ENCODE data around the gene ACSS3.
"Not testable (repeated sequence)": the region's sequence is repeated elsewhere in the genome, so short reads cannot be mapped to it uniquely, and the experiment has no call there.

ACSS3 gene

DNA sequence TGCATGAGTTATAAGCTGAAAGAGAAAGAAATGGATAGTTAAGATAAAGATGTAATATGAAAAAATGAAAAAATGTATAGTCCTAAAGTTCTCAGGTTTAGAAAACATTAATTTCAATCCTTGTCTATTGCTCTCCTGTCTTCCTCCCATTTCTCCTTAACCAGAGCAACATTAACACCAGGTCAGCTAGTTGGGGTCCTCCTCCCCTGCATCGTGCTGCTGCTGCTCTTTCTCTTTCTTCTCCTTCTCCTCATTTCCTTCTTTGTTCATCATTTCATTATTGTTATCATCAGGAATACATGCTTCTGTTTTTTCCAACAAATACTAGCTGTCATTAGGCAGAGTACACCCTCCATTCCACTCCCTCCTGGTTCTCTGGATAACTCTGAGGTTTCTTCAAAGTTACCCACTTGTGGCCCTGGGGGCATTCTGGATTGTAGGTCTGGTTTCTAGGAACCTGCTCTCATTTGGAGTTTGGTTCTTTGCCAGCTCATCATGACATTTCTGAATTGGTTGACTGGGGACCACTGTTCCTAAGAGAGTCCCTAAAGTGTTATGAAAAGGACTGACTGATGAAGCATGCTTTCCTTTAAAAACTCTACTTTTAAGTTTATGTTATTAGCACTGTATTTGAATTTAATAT lies 17.0 kb downstream of the ACSS3 start:
- FAIRE-seq, result no peak

GRCh38 chr12:81095501-81096232 lies 17.8 kb downstream of the ACSS3 start:
- FAIRE-seq, result no peak

DNA sequence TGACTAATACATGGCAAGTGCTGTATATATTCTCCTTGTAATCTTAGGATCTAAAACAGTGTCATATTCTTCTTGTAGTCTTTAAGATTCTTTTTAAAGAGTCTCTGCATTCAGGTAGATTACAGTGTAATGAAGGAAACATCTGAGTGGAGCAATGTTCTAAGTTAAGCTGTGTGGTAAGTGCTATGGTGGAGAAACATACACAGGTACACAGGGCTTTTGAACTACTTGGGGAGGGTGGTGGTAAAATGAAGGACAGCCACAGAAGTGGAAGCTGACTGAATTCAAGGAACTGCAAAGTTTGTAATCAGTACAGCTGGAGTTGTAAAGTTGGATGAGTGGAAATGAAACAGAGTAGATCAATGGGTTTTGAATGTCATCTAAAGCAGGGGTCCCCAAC lies 27.8 kb downstream of the ACSS3 start:
- no peak for FAIRE-seq

DNA sequence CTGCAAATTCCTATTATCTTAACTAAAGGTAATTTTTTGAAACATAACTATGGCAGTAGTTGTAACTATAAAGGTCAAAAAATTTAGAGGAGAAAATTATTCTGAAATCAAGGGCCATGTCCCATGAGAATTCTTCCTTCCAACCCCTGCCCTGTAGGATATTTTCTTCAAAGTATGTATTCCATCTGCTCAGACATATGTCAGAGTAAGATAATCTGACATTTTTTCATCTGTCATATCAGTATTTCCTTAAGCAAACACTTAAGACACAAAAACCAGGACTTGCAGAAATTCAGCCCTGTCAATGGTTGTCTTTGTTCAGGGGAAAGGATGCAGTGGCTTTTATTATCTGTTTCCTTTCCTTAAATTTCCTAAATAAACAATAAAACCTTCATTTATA lies 36.3 kb downstream of the ACSS3 start:
- no peak for FAIRE-seq

DNA sequence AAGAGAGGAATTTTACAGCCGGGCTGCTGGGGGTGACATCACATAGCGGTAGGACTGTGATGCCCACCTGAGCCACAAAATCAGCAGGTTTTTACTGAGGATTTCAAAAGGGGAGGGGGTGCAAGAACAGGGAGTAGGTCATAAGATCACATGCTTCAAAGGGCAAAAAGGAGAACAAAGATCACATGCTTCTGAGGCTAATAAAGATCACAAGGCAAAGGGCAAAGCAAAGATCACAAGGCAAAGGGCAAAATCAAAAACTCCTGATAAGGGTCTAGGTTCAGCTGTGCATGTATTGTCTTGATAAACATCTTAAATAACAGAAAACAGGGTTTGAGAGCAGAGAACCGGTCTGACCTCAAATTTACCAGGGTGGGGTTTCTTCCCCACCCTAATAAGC lies 41.2 kb downstream of the ACSS3 start:
- not testable (repeated sequence) for FAIRE-seq

DNA sequence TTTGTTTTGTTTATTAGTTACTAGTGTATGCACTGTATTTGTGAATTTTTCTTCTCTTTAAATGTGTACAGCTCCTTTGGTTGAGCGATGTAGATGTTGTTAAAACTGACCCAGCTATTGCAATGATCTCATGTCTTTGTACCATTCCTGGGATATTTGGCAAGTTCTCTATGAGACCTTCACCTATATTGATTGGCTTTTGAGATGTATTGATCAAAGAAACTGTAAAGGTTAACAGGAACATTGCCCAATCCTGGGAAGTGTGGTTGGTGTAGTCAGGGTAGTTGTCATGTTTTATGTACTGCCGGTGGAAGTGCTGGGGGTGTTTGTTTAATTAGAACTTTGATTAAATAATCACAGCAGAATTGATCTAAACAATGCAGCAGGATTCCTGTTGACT lies 43.1 kb downstream of the ACSS3 start:
- FAIRE-seq, result no peak

DNA sequence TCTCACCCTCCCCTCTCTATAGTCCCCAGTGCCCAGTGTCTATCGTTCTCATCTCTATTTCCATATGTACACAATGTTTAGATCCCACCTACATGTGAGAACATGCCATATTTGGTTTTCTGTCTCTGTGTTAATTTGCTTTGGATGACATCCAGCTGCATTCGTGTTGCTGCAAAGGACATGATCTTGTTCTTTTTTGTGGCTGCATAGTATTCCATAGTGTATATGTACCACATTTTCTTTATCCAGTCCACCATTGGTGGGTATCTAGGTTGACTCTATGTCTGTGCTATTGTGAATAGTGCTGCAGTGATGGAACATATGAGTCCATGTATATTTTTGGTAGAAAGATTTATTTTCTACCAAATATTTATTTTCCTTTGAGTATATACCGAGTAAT lies 45.7 kb downstream of the ACSS3 start:
- FAIRE-seq, result no peak

- FAIRE-seq, result no peak
Observed at GRCh38 chr12:81125691-81126090, 47.8 kb downstream of the ACSS3 start.

DNA sequence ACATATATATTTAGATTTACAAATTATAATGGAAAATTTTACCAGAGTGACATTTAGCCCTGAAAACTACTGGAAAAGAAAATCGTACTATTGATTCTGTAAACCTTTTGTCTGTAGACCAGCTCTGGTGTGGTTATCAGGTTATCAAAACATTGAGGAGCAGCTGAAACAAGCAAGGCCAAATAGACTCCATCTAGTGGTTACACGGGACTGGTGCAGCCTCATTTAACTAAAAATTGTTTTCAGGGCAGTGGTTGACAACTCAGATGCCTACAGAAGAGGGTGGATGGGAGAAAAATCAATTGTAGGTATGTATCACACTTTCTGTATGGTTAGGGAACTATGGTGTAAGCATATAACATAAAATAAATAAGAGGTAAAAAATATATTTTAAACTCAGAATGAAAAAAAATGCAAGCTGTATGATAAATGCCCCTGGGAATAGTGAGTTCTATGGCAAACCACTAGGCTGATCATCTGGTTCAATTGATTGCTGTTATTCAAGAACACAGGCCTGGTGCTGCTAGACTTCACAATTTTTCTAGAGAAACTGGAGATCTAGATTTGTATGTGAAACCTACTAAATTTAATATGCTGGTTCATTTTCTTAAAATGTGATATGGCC lies 51.2 kb downstream of the ACSS3 start:
- FAIRE-seq, result peak; percentile 49

DNA sequence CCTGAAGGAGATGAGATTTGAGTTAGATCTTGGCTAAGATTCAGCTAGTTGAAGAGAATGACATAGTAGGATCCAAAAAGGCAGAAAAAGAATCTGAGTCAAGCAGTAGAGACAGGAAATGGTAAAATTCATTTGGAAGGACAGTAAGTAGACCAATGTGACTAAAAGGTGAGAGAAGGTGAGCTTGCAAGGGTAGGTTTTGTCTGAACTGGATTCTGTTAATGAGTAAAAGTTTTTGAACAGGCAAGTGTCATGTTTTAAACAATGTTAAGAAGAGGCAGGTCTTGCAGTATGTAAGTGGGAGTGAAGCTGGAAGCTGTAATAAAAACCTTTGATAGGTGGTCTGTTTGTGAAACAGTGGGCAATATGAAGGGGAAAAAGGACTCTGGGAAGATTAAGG lies 58.6 kb downstream of the ACSS3 start:
- no peak for FAIRE-seq

DNA sequence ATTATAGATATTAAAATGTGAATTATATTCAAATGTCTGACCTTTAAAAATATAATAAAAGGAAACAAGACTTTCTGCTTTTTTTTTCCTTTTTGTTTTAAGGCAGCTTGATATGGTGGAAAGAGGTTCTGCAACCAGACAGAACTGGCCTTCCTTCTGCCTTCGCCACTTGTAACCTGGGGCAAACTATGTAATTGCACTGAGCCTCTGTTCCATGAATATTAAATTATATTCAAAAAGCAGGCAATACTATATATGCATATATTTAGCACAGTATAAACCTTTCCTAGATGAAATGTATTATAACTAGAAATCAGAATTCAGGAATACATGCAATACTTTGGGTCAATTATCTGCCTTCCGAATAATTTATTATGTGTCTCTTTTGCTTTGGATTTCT lies 59.9 kb downstream of the ACSS3 start:
- FAIRE-seq, result no peak

DNA sequence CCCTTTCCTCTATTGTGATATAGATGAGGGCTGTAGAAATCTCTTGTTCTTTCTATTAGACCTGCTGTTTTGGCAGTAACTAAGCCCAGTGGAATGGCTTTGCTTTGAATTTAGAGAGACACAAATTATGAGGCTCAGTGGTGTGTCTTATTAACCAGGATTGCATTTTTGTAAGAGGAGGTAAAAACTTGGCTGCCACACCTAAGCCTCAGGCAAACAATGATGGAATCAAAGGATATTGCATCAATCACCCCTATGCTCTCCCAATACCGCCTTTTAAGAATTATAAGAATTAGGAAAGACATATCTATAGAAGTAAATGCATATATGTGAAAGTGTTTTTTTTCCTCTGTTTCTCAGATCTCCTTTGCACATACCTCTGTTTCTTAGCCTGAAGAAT lies 63.3 kb downstream of the ACSS3 start:
- FAIRE-seq, result no peak

DNA sequence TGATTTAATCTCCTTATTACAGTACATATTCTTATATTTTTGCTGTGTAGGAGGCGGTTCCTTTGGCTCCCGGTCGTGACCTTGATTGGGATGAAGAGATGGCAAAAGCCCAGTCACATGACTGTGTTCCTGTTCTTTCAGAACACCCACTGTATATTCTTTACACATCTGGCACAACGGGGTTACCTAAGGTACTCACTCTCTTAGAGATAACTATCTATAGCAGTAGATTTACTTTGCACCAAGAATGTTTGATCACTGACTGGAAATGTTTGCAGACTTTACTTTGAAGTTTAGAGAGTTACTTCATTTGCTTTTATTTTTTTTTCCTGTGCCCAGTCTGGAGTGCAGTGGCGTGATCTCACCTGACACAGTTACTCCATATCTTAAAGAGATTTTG lies 65.2 kb downstream of the ACSS3 start:
- no peak for FAIRE-seq

GRCh38 chr12:81146228-81147225 lies 68.6 kb downstream of the ACSS3 start:
- FAIRE-seq, result no peak

- no peak for FAIRE-seq
Observed at GRCh38 chr12:81147292-81147919, 69.5 kb downstream of the ACSS3 start.

GRCh38 chr12:81150382-81150781 lies 72.5 kb downstream of the ACSS3 start:
- no peak for FAIRE-seq

DNA sequence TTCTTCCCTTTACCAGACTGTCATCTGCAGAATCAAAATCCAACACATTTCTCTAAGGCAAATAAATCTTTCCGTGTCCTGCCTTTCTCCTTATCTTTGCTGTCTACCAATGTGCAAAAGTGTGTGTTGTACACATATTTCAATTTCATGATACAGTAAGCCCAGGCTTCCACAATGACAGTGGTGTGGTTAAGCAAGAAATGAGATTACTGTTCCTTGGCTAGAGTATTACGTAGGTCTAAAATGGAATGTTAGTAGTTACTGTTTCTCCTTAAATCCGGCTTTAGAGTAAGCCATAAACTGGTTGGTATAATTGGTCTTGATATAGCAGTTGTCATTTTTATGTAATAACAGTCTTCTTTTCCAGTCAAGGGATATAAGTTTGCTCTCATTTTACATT lies 82.0 kb downstream of the ACSS3 start:
- no peak for FAIRE-seq

DNA sequence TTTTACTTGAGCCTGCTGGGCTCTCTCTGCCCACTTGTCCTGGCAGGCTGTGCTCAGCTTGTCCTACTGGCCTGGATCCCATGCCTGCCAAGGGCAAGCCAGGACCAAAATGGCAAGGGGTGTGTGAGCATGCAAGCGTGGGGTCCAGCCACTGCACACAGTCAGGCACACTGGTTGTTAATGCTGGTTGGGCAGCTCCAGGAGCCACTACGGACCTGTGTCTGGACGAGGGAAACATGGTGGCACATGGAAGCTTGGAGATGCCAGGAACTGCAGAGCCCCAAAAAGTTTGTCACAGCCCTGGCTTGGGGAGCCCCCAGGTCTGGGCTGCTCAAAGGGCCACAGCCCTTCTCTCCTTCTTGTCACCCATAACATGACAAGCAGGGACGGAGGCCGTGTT lies 83.8 kb downstream of the ACSS3 start:
- FAIRE-seq, result no peak

GRCh38 chr12:81162391-81163136 lies 84.7 kb downstream of the ACSS3 start:
- FAIRE-seq, result no peak

- no peak for FAIRE-seq
Observed at GRCh38 chr12:81164827-81165226, 86.9 kb downstream of the ACSS3 start.

DNA sequence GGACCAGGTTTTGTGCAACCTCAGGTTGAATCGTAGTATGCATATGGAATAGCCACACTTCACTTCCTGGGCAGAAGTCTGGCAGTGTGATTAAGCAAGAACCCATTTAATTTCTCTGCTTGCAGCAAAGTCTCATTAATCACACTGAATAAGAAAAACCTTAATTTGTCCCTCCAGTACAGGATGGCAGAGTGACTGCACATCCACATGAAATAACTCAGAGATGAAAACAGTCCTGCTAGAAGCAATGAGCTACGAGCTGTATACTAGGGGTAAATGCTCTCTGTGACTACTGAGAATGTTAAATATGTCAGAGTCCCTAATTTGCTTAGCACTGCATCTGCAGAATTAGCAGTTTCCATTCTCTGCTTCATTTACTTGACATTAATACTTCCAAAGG lies 88.9 kb downstream of the ACSS3 start:
- no peak for FAIRE-seq

DNA sequence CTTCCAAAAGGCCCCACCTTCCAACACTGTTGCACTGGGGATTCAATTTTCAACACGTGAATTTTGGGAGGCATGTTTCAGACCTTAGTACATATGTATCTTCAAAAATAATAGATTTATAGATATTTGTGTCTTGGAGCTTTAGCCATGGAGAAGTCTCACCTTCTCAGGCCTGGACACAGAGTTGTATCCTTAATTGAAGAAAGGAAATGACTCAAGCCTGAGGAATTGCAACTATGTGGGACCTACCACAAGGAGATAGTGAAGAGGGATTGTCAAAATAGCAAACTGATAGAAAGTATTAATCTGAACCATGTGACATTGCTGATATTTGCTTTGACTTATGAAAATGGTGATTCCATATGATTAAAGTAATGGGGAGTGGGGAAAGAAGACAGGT lies 89.8 kb downstream of the ACSS3 start:
- FAIRE-seq, result no peak

Data from islet of Langerhans (tissue), 1 donor.